Measurements from ENCODE around the gene CRHR2.

CRHR2 gene

GRCh38 chr7:30707391-30708357 is 25.4 kb upstream of the CRHR2 start:
- Histone ChIP-seq H3K27me3 (ENCODE audit: control insufficient read depth, insufficient read depth, low read length) (no peaks in the 10 kb centered on the region), H3K4me1 (ENCODE audit: control insufficient read depth, insufficient read depth, low read length) (peaks cover 1% of the 10 kb centered on the region; the same call in 1 of the 2 replicates), H3K4me3 (ENCODE audit: low read length) (no peak overlapping the region), H3K36me3 (ENCODE audit: control insufficient read depth, insufficient read depth, low read length) (no peaks in the 10 kb centered on the region), H3K27ac (ENCODE audit: low read length) (no peak overlapping the region), H3K9me3 (ENCODE audit: control insufficient read depth, insufficient read depth, low read length) (no peaks in the 10 kb centered on the region)
- WGBS (ENCODE audit: insufficient coverage, insufficient read length), result no CpG with 5 or more reads among the region's 16 CpGs
- DNase-seq (ENCODE audit: low read depth, low spot score), result no peak

GRCh38 chr7:30706908-30707307 is 24.7 kb upstream of the CRHR2 start:
- Histone ChIP-seq H3K27me3 (ENCODE audit: control insufficient read depth, insufficient read depth, low read length) (no peaks in the 10 kb centered on the region), H3K36me3 (ENCODE audit: control insufficient read depth, insufficient read depth, low read length) (no peaks in the 10 kb centered on the region), H3K4me3 (ENCODE audit: low read length) (no peak overlapping the region), H3K4me1 (ENCODE audit: control insufficient read depth, insufficient read depth, low read length) (peaks cover 1% of the 10 kb centered on the region; the same call in 1 of the 2 replicates), H3K9me3 (ENCODE audit: control insufficient read depth, insufficient read depth, low read length) (no peaks in the 10 kb centered on the region), H3K27ac (ENCODE audit: low read length) (no peak overlapping the region)
- WGBS (ENCODE audit: insufficient coverage, insufficient read length), result no CpG with 5 or more reads among the region's 6 CpGs
- no peak for DNase-seq (ENCODE audit: low read depth, low spot score)

GRCh38 chr7:30706316-30706715 is 24.1 kb upstream of the CRHR2 start:
- Histone ChIP-seq H3K4me1 (ENCODE audit: control insufficient read depth, insufficient read depth, low read length) (peaks cover 1% of the 10 kb centered on the region; the same call in 1 of the 2 replicates), H3K27me3 (ENCODE audit: control insufficient read depth, insufficient read depth, low read length) (no peaks in the 10 kb centered on the region), H3K27ac (ENCODE audit: low read length) (no peak overlapping the region), H3K9me3 (ENCODE audit: control insufficient read depth, insufficient read depth, low read length) (no peaks in the 10 kb centered on the region), H3K4me3 (ENCODE audit: low read length) (no peak overlapping the region), H3K36me3 (ENCODE audit: control insufficient read depth, insufficient read depth, low read length) (no peaks in the 10 kb centered on the region)
- no peak for DNase-seq (ENCODE audit: low read depth, low spot score)
- no CpG with 5 or more reads among the region's 6 CpGs for WGBS (ENCODE audit: insufficient coverage, insufficient read length)

- no peaks in the 10 kb centered on the region for H3K36me3 ChIP-seq (ENCODE audit: control insufficient read depth, insufficient read depth, low read length)
- no CpG with 5 or more reads among the region's 13 CpGs for WGBS (ENCODE audit: insufficient coverage, insufficient read length)
- H3K27ac ChIP-seq (ENCODE audit: low read length), result no peak overlapping the region
- DNase-seq (ENCODE audit: low read depth, low spot score), result no peak
- H3K9me3 ChIP-seq (ENCODE audit: control insufficient read depth, insufficient read depth, low read length), result no peaks in the 10 kb centered on the region
- H3K27me3 ChIP-seq (ENCODE audit: control insufficient read depth, insufficient read depth, low read length), result no peaks in the 10 kb centered on the region
- no peak overlapping the region for H3K4me3 ChIP-seq (ENCODE audit: low read length)
- H3K4me1 ChIP-seq (ENCODE audit: control insufficient read depth, insufficient read depth, low read length), result peaks cover 1% of the 10 kb centered on the region; the same call in 1 of the 2 replicates
These were observed 23.3 kb upstream of the CRHR2 start for GRCh38 chr7:30705596-30705995.

GRCh38 chr7:30705008-30705407 is 22.8 kb upstream of the CRHR2 start:
- no peak for DNase-seq (ENCODE audit: low read depth, low spot score)
- H3K27ac ChIP-seq (ENCODE audit: low read length), result no peak overlapping the region
- H3K36me3 ChIP-seq (ENCODE audit: control insufficient read depth, insufficient read depth, low read length), result no peaks in the 10 kb centered on the region
- H3K9me3 ChIP-seq (ENCODE audit: control insufficient read depth, insufficient read depth, low read length), result no peaks in the 10 kb centered on the region
- peaks cover 5% of the 10 kb centered on the region; the same call in 1 of the 2 replicates for H3K4me1 ChIP-seq (ENCODE audit: control insufficient read depth, insufficient read depth, low read length)
- no peaks in the 10 kb centered on the region for H3K27me3 ChIP-seq (ENCODE audit: control insufficient read depth, insufficient read depth, low read length)
- WGBS (ENCODE audit: insufficient coverage, insufficient read length), result no CpG with 5 or more reads among the region's 8 CpGs
- no peak overlapping the region for H3K4me3 ChIP-seq (ENCODE audit: low read length)

- no peak for DNase-seq (ENCODE audit: low read depth, low spot score)
- Histone ChIP-seq H3K36me3 (ENCODE audit: control insufficient read depth, insufficient read depth, low read length) (no peaks in the 10 kb centered on the region), H3K27me3 (ENCODE audit: control insufficient read depth, insufficient read depth, low read length) (no peaks in the 10 kb centered on the region), H3K4me1 (ENCODE audit: control insufficient read depth, insufficient read depth, low read length) (peaks cover 5% of the 10 kb centered on the region; the same call in 1 of the 2 replicates), H3K4me3 (ENCODE audit: low read length) (no peak overlapping the region), H3K9me3 (ENCODE audit: control insufficient read depth, insufficient read depth, low read length) (no peaks in the 10 kb centered on the region), H3K27ac (ENCODE audit: low read length) (no peak overlapping the region)
- WGBS (ENCODE audit: insufficient coverage, insufficient read length), result no CpG with 5 or more reads among the region's 4 CpGs
These were observed 21.5 kb upstream of the CRHR2 start for GRCh38 chr7:30703756-30704155.

GRCh38 chr7:30702200-30702599 is 19.9 kb upstream of the CRHR2 start:
- Histone ChIP-seq H3K4me3 (ENCODE audit: low read length) (no peak overlapping the region), H3K36me3 (ENCODE audit: control insufficient read depth, insufficient read depth, low read length) (no peaks in the 10 kb centered on the region), H3K27me3 (ENCODE audit: control insufficient read depth, insufficient read depth, low read length) (no peaks in the 10 kb centered on the region), H3K4me1 (ENCODE audit: control insufficient read depth, insufficient read depth, low read length) (peaks cover 5% of the 10 kb centered on the region; the same call in 1 of the 2 replicates), H3K27ac (ENCODE audit: low read length) (no peak overlapping the region), H3K9me3 (ENCODE audit: control insufficient read depth, insufficient read depth, low read length) (no peaks in the 10 kb centered on the region)
- WGBS (ENCODE audit: insufficient coverage, insufficient read length), result no CpG with 5 or more reads among the region's 1 CpG
- no peak for DNase-seq (ENCODE audit: low read depth, low spot score)

GRCh38 chr7:30700941-30701340 is 18.7 kb upstream of the CRHR2 start:
- DNase-seq (ENCODE audit: low read depth, low spot score), result no peak
- Histone ChIP-seq H3K4me1 (ENCODE audit: control insufficient read depth, insufficient read depth, low read length) (peaks cover 5% of the 10 kb centered on the region; the same call in 1 of the 2 replicates), H3K9me3 (ENCODE audit: control insufficient read depth, insufficient read depth, low read length) (no peaks in the 10 kb centered on the region), H3K36me3 (ENCODE audit: control insufficient read depth, insufficient read depth, low read length) (no peaks in the 10 kb centered on the region), H3K27me3 (ENCODE audit: control insufficient read depth, insufficient read depth, low read length) (no peaks in the 10 kb centered on the region), H3K27ac (ENCODE audit: low read length) (no peak overlapping the region), H3K4me3 (ENCODE audit: low read length) (no peak overlapping the region)
- no CpG with 5 or more reads among the region's 3 CpGs for WGBS (ENCODE audit: insufficient coverage, insufficient read length)

- no peaks in the 10 kb centered on the region for H3K36me3 ChIP-seq (ENCODE audit: control insufficient read depth, insufficient read depth, low read length)
- H3K9me3 ChIP-seq (ENCODE audit: control insufficient read depth, insufficient read depth, low read length), result no peaks in the 10 kb centered on the region
- no peaks in the 10 kb centered on the region for H3K27me3 ChIP-seq (ENCODE audit: control insufficient read depth, insufficient read depth, low read length)
- H3K4me1 ChIP-seq (ENCODE audit: control insufficient read depth, insufficient read depth, low read length), result peaks cover 5% of the 10 kb centered on the region; the same call in 1 of the 2 replicates
- no CpG with 5 or more reads among the region's 17 CpGs for WGBS (ENCODE audit: insufficient coverage, insufficient read length)
- no peak for DNase-seq (ENCODE audit: low read depth, low spot score)
- no peak overlapping the region for H3K27ac ChIP-seq (ENCODE audit: low read length)
- H3K4me3 ChIP-seq (ENCODE audit: low read length), result no peak overlapping the region
These were observed 17.6 kb upstream of the CRHR2 start for GRCh38 chr7:30699706-30700495.

- H3K4me3 ChIP-seq (ENCODE audit: low read length), result no peak overlapping the region
- no peaks in the 10 kb centered on the region for H3K9me3 ChIP-seq (ENCODE audit: control insufficient read depth, insufficient read depth, low read length)
- H3K27me3 ChIP-seq (ENCODE audit: control insufficient read depth, insufficient read depth, low read length), result no peaks in the 10 kb centered on the region
- no peak overlapping the region for H3K27ac ChIP-seq (ENCODE audit: low read length)
- no peak for DNase-seq (ENCODE audit: low read depth, low spot score)
- H3K4me1 ChIP-seq (ENCODE audit: control insufficient read depth, insufficient read depth, low read length), result peaks cover 5% of the 10 kb centered on the region; the same call in 1 of the 2 replicates
- WGBS (ENCODE audit: insufficient coverage, insufficient read length), result no CpG with 5 or more reads among the region's 4 CpGs
- H3K36me3 ChIP-seq (ENCODE audit: control insufficient read depth, insufficient read depth, low read length), result no peaks in the 10 kb centered on the region
These were observed 16.2 kb upstream of the CRHR2 start for GRCh38 chr7:30698481-30698880.
